OCI-LY3 (cell line): ENCODE measurements around the gene CLEC2D.
"Not testable (repeated sequence)": the region's sequence is repeated elsewhere in the genome, so short reads cannot be mapped to it uniquely, and the experiment has no call there.

Experiments used
- CTCF ChIP-seq: fragments of 200-600, 300-600 bp; sonication (generic); IDR thresholded peaks from 2 replicates; pipeline ENCODE4 v1.5.1; 2014; ENCODE audit warnings: antibody characterized with exemption, low read length, low read depth
- EZH2phosphoT487 ChIP-seq: fragments of 200-600 bp; shearing (Covaris generic); IDR thresholded peaks from 2 replicates; pipeline ENCODE4 v1.6.1; 2018; ENCODE audit warnings: antibody characterized with exemption, mixed run types, low read depth

- TF ChIP-seq CTCF, EZH2phosphoT487: not testable (repeated sequence)
Measured at GRCh38 chr12:9682949-9683348, 13.4 kb downstream of the CLEC2D start.
